ENCODE results near the gene AQP1.

The AQP1 gene

DNA sequence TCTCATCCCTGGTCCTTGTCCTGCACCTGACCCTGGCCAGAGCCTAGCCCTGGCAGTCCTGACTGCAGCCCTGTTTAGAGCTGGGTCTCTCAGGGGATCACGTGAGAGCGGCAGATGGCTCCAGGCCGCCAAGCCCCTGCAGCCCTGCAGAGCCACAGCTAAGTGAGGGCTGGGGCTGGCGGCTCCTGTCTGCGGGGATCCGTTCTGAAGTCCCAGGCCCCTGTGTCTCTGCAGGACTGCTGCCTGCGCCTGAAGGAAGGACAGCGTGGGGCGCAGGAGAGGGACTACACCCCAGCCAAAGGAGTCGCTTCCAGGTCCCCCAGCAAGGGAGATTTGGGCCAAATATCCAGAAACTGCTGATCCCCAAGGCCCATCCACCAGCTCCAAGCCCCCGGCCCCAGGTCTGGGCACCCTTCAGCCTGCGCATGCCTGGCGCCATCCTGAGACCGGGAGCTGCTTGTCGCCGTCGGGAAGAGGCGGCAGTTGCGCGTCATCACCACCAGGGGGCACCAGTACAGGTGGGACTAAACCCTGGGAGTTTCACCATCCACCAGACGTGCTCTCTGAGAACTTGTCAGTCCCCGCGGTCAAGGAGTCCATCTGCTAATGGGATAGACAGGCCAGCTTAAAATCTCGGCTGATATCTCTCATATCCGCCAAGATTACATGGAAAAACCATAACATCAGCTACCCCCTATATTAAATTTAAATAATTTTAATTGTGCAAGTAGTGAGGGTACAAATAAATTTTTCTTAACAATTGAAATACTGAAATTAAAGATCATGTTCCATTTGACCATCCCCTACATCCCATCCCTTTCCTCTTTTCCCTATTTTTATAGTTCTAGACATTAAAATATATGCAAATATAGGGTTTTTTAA, 27.0 kb downstream of the AQP1 start:
- DNase-seq: peak; percentile 82

DNA sequence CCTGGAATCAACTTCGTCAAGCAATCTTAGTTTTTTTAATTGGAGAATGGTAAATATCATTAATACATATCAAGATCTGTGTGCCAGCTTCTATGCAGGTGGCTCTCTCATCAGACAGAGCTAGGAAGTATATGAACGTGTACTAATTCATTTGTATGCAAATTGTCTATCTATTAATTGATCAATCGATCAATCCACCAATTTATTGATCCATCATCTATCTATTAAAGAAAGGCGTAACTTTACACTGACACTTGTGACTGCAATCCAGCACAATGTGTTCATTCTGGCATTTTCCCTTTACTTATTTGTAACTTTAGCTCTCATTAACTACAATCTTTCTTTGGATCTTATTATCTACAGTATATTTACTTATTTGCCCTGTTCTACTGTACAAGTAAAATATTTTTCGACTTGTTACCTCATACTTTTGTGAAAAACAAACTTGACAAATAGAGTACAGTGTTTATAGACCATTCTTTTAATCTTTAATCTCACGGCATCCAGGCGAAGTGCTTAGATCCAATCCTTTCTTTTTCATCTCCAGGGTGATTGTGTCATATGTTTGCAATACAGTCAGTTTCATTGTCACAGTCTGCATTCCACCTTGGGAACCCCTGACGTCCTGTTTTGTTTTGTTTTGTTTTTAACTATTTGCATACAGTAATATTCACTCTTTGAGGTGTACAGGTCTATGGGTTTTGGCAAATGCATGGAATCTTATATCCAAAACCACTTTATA, 30.1 kb downstream of the AQP1 start:
- DNase-seq: no peak

DNA sequence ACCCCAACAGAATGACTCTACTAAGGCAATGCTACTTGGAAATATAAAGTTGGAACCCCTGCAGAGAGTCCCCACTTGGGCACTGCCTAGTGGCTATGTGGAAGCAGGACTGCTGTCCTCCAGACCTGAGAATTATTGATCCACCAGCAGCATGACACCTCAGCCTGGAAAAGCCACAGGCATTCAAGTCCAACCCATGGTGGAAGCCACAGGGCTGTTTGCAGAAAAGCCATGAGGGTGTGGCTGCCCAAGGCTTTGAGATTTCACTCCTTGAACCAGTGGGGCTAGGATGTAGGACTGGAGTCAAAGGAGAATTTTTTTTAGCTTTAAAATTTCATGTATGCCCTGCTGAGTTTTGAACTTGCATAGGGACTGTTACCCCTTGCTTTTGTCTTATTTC, 38.5 kb downstream of the AQP1 start:
- no peak for DNase-seq

DNA sequence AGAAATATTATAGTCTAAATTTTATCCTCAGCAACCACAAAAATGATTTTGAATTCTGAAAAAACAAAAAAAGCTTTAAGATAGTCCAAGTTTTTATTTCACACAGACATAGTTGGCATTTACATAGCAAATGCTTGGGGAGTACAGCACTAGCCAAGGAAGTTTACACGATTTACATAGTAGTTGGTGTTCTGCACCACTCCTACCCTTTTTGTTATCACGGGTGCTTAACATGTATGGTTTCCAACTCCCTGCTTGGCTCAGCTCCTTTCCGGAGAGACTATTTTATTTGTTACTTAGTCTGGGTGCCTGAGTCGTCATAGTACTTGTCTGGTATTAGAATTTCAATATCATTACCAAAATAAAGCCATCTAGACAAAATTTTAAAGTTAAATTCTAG, 43.3 kb downstream of the AQP1 start:
- DNase-seq: no peak

DNA sequence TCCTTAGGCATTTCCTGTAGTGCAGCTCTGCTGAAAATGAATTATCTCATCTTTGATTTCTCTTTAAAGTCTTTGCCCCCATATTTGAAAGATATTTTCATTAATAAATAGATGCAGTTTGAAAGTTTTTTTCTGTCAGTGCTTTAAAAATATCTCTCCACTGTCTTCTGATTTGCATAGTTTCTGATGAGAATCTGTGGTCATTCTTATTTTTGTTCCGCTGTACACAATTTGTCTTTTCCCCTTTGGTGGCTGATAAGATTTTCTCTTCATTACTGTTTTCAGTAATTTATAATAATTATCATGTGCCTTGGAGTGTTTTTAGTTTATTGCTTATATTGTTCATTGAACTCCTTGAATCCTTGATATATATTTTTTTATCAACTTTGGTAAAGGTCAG, 45.1 kb downstream of the AQP1 start:
- DNase-seq: no peak

DNA sequence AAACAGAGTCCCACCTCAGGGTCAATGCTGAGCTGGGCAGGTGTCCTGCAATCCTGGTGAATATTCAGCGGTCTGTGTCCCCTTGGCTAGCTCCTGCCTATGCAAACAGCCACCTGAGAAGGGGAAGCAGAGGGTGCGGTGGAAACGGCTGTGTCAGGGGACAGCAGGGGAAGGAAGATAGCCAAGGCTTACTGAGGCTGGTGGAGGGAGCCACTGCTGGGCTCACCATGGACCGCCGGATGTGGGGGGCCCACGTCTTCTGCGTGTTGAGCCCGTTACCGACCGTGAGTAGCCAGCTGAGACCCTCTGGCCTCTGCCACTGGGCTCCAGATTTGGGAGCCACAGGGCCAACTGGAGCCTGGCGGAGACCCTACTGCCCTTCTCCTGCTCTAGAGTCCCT, 52.2 kb downstream of the AQP1 start, which contains the start of gene GHRHR:
Gene GHRHR, plus strand, starts transcription at position 112 of the 400 bp plus-strand sequence. Its CDS starts 116 bp downstream, at position 228.
- no peak for DNase-seq

GRCh38 chr7:30965372-30965771, 53.7 kb downstream of the AQP1 start:
- no peak for DNase-seq

DNA sequence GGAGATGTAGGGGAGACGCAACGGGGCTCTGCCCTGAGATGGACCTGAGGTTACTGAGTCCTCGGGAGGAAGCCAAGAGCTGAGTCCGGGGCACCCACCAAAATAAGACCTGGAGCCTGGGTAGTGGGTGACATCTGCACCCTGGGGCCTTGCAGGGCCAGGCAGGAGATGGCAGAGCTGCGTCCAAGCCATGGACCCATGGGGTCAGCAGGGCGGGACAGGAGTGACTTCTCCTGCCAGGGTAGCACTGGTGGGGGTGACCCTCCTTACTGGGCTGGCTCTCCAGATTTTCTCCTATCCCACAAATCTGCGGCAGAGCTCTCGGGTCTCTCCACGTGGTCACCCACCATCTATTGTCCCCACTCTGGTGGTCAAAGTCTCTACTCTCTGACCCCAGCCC, 54.2 kb downstream of the AQP1 start:
- no peak for DNase-seq

DNA sequence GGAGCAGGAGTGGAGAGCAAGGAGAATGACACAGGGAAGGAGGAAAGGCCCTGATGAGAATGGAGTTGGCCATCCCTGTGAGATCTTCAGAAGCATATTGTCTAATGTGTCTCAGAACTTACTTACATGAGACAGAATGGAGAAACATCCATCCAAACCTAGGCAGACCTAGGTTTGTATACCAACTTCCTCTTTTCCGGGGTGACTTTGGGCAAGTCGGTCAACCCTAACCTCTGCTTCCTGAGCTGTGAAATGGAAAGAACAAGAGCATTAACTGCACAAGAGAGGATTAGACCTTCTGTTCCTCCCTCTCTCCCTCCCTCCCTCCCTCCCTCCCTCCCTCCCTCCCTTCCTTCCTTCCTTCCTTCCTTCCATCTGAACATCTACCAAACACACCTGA, 56.6 kb downstream of the AQP1 start:
- DNase-seq: no peak

DNA sequence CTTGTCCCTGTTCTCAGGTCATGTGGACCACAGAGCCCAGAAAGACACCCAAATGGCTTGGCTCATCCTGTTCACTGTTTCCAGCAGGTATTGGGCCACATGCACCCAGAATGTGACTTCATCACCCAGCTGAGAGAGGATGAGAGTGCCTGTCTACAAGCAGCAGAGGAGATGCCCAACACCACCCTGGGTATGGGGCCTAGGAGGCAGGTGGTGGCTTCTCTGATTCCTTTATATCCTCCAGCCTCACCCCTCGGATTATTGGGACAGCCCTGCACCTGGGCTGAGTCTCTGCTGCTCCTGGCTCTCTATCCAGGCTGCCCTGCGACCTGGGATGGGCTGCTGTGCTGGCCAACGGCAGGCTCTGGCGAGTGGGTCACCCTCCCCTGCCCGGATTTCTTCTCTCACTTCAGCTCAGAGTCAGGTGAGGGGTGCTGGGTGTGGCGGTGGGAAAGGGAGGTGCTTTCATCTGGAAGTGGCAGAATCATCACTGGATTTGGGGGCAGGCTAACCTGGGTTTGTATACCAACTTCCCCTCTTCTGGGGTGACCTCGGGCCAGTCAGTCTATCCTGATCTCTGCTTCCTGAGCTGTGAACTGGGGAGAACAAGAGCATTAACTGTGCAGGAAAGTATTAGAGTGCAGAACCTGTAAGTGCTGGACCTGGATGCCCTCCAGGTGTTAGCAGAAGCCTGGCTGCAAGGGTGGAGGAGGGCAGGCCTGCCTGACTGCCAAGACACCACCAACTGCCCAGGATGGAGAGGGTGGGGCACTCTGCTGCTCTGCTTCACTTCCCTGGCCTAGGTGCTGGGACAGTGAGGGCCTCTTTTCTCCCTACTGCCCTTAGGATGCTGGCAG, 57.3 kb downstream of the AQP1 start:
- no peak for DNase-seq

- DNase-seq: no peak
Observed at GRCh38 chr7:30969604-30969970, 57.9 kb downstream of the AQP1 start.

- DNase-seq: no peak
Observed at GRCh38 chr7:30970074-30970473, 58.4 kb downstream of the AQP1 start.

DNA sequence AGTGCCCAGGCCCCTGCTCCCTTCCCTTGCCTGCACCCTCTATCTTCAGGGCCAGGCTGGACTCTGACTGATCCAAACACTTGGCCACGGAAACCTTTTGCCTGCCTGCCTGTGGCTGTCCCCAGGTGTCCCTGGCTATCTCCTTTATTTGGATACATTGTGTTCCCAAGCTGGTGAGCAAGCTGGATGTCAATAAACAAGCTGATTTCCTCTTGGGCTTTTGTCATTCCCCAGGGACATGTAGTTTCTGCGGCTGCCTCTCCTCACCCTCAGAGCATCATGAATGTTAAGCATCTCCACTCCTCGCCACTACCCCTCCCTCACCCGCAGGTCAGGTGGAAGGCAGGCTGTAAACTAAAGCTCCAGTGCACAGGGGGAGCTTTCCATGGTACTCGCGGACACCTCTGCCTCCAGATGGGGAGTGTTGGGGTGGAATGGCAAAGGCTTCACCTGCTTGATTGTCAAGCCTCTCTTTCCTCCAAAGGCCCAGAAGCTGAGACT, 59.0 kb downstream of the AQP1 start:
- no peak for DNase-seq

GRCh38 chr7:30971440-30971839, 59.8 kb downstream of the AQP1 start:
- DNase-seq: no peak

- DNase-seq: no peak
Observed at GRCh38 chr7:30971840-30972563, 60.3 kb downstream of the AQP1 start.

DNA sequence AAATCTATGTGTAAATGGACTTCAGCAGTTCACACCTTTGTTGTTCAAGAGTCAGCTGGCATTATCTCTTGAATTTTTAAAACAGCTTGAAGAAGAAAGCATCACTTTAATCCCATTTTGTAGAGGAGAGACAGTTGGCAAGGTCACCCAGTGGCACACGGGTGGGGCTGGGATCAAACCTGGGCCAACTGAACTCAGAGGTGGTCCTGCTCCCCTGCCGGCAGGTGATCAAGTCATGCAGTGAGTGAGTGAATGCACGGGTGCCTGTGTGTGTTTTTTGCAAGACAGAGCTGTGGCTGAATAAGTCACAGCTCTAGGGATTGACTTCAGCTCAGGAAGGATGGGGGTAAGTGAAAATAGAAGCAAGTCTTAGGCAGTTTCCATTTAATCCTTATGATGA, 61.6 kb downstream of the AQP1 start:
- no peak for DNase-seq

- DNase-seq: no peak
Observed at GRCh38 chr7:30973791-30974604, 62.3 kb downstream of the AQP1 start.

- peak; percentile 56 for DNase-seq
Observed at GRCh38 chr7:30974605-30975255, 63.1 kb downstream of the AQP1 start.
